Erythroblast (primary cell): ENCODE results near the gene PFDN1.

Experiments
- DNase-seq, 2 experiments: peaks; one replicate each; lab custom pipeline; 2025; lab: John Stamatoyannopoulos, UW
- GATA1 ChIP-seq: IDR thresholded peaks from 2 replicates; pipeline ENCODE4 v1.6.1; 2011; ENCODE audit warnings: low read depth, mild to moderate bottlenecking, control low read depth, low read length, moderate library complexity
- POLR2A ChIP-seq: IDR thresholded peaks from 2 replicates; pipeline ENCODE4 v1.6.1; 2011; ENCODE audit warnings: mild to moderate bottlenecking, low read length

Gene PFDN1

DNA sequence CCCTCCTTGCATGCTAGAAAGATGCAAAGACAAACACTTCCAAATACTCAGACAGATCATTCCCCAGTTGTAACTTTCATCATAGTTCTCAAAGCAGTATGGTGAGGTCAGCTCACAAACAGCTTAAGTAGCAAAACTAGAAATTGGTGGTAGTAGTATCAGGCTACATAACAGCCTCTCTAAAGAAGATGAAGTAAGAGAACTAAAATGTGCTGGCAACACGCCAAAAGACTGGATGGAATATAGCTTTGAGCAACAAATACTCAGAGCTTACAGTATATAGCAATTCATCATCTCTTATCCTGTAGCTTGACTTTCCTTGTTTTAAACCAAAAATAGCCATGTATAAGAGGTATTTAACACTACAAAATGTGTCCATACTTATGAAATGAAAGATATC, 7.5 kb downstream of the PFDN1 start:
- DNase-seq: peak; percentile 34 to 73
- no peak for TF ChIP-seq POLR2A
- TF ChIP-seq GATA1: no peak

DNA sequence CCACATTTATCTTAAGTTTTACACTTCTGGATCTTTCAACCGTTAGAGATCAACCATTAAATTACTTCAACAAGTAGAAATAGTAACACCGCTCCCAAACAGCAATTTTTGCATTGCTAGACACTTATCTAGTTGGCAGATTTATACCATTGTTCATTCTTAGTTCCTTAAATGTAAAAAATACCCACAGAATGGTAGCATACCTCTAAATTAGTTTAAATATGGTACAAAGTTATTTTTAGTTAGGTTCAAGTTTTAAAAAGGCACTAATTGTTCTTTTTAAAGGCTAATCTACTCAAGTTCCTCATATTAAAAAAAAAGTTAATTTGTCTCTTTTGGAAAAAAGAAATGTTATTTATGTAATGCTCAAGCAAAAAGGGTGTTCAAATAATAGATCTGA, 8.1 kb downstream of the PFDN1 start:
- no peak for DNase-seq
- no peak for TF ChIP-seq POLR2A
- TF ChIP-seq GATA1: no peak

DNA sequence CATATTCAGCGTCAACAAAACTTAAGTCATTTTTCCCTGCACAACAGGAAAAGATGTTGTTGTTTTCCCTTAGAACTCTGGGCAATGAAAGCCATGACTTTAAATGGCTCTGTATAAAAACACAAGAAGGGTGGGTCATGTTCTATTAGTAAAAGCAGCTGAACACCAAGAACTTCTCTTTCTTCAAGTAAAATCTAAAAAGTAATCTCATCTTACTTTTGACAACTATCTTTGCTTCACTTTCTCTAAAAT, 9.1 kb downstream of the PFDN1 start:
- DNase-seq: no peak
- TF ChIP-seq GATA1 (no peak), POLR2A (no peak)

DNA sequence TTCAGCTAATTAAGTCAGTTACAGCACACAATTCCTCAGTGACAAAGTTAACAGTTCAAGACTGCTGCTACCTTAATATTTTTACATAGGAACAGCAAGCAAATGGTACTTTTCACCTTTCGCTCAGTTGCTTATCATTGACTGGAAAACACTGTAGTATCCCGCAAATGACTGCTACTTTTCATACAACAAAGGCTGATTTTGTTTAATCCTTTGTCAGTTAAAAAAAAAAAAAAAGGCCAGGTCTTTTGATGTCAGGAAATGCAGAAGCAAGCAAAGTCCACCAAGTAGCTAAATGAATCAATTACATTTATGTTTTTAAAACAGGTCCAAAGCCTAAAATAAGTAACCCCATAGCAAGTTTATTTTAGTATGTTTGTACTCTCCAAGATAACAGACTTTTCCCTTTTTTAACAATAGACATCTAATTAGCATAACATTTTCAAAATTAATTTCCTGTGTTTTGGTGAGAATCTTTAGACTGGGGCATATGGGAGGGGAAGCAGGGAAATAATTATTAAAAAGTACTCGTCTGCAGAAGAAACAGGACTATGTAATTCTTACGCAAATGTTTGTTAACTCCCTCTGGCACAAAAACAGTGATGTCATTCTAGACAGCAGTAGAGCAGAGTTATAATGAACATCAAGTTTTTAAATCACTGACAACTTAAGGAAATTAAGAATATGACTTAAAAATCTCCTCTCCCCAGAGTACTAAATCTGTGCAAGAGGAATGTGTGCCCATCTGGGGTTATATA, 9.6 kb downstream of the PFDN1 start:
- peak in 1 of 2 experiments; percentile 12 for DNase-seq
- TF ChIP-seq POLR2A (no peak), GATA1 (no peak)

DNA sequence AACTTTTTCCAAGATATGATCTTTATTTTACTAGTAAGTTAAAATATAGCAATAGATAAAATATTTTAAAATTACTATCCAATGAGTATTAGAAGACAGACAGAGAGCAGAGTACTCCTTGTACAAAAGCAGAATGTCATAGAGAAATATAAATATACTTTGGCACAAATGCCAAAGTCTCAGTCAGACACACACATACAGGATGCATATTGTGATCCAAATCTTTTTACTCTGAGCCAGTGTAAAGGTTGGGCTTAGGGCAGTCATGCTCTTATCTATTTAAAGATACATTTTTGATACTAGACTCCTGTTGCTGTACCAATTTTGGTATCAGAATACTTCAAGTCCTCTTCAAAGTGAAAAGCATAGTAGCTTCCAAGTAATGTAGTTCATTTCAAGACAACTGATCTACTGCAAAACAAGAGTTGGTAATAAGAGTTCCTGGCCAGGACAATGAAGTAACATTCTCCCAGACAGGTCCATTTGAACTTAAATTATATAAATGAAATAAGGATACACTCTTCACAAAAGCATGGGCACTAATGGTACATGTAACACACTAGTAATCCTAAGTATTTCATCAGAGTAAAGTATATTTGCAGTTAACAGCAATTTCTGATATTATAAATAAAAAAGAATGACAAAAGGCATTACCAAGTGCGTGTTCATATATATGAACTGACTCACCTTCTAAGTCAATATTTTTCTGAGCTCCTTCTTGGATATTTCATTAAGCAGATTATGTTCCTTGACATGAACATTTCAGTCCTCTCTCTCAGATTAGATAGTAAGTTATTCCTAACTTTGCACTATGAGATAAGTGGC, 10.5 kb downstream of the PFDN1 start:
- no peak for DNase-seq

DNA sequence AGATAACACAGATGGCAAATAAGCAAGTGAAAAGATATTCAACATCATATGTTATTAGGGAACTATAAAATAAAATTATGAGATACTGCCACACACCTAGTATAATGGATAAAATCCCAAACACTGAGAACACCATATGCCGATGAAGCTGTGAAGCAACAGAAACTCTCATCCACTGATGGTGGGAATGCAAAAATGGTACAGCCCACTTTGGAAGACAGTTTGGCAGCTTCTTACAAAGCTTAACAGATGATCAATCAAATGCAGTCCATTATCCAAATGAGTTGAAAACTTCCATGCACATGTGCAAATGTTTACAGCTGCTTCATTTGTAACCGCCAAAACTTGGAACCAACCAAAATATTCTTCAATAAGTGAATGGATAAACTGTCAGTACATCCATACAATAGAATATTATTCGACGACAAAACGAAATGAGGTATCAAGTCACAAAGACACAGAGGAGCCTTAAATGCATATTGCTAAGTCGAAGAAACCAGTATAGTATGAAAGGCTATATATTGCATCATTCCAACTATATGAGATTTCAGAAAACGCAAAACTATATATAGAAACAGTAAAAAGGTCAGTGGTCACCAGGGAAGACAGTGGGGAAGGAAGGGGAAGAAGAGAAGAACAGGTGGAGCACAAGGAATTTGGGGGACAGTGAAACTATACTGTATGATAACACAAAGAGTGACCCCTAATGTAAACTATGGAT, 14.9 kb downstream of the PFDN1 start:
- DNase-seq: no peak
- TF ChIP-seq GATA1: no peak
- no peak for TF ChIP-seq POLR2A

More for the DNA sequence above, 10.5 kb downstream of the PFDN1 start:
- TF ChIP-seq POLR2A (no peak), GATA1 (no peak)

DNA sequence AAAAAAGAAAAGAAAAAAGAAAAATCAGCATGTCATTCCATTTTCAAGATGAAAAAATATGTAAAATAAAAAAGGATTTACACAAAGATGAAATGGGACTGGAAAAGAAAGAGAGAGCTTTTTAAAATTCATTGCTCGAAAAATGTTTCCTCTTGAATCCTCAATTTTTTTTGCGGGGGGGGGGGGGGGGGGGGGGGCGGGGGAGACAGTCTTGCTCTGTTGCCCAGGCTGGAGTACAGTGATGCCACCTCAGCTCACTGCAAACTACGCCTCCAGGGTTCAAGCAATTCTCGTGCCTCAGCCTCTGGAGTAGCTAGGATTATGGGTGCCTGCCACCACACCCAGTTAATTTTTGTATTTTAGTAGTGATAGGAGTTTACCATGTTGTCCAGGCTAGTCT, 16.5 kb downstream of the PFDN1 start:
- DNase-seq: no peak
- no peak for TF ChIP-seq POLR2A
- TF ChIP-seq GATA1: no peak

DNA sequence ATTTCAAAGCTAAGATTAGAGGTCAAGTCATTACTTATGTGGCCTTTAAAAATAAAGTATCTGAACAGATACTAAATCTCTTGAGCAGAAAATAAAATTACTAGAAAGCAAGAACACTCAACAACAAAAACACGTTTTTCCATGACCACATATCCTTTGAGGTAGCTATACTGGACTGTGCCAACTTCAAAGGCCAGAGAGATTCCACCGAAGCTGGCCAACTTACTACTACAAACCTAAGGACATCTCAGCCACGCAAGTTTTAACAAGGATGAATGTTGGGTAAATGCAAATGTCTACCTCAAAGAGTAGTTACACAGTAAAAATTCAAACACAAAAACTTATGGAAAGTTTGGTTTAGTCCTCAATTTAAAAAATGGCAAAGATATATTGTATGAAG, 18.9 kb downstream of the PFDN1 start:
- TF ChIP-seq POLR2A (no peak), GATA1 (no peak)
- no peak for DNase-seq

DNA sequence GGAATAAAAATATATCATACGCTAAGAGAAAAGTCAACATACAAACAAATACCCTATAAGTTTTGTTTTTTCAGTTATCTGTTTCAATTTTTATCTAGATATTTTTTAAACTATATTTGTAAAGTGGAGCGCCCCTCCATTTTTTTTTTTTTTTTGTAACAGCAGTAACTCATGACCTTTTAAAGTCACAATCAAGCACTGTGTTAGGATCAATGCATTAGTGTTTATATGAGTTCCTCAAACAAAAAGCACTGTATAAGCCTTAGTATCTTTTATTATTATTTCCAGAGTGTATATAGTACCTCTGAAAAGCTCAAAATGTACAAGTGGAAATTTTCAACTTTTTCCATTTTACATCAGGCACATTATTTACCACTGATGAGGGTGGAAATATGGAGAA, 20.6 kb downstream of the PFDN1 start:
- no peak for DNase-seq
- TF ChIP-seq POLR2A (no peak), GATA1 (no peak)

DNA sequence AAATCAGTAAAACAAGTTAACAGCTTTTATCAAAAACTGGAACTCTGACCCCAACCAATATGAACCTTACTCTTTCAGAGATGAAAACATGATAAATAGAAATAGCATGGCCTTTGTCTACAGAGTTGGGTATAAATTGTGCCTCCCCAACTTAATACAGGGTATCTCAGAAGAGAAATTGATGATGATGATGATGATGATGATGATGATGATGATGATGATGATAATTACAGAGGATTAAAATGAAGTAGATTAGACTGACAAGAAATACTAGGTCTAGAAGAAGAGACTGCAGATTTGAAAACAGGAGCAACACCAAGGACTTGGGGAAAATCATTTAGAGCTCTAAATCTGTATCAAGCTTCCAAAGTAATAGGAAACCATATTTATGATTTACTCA, 27.1 kb downstream of the PFDN1 start:
- no peak for DNase-seq
- no peak for TF ChIP-seq GATA1
- TF ChIP-seq POLR2A: no peak

DNA sequence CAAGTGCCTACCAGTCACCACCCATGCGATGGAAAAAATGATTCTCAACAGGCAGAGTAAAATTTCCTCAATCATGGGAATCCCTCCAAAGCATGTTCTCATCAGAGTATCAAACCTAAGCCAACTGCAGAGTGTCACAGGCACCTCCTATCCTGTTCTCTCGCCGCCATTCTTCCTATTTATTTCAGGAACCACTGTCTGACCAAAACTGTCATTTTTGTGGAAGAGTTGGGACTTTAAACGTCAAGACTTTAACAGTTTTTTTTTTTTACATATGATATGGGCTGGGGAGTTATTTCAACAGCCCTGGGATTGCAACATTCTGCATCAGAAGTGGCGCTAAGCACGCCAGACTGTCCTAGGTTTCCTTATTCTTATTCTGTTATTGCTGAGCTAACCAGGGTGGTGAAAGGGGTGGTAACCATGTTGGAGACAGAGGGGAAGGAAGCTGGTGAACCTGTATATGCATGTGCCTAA, 29.5 kb downstream of the PFDN1 start:
- TF ChIP-seq GATA1 (no peak), POLR2A (no peak)
- DNase-seq: peak in 1 of 2 experiments; percentile 15

DNA sequence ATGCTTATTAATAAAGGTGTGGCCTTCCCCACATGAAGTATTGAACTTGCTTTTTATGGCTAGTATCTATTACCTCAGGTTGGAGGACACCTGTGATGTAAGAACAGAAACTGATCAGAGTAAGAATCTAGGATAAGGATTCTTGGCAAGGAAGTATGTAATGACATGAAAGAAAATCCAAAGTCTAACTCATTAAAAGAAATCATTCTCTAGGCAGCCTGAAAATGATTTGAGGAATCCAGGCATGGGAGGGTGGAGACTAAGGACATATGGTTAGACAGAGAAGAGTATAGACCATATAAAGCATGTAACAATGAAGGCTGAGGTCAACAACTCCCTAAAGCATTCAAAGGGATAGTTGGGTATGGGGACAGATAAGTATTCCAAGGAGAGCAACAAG, 32.9 kb downstream of the PFDN1 start:
- TF ChIP-seq GATA1 (no peak), POLR2A (no peak)
- DNase-seq: no peak

DNA sequence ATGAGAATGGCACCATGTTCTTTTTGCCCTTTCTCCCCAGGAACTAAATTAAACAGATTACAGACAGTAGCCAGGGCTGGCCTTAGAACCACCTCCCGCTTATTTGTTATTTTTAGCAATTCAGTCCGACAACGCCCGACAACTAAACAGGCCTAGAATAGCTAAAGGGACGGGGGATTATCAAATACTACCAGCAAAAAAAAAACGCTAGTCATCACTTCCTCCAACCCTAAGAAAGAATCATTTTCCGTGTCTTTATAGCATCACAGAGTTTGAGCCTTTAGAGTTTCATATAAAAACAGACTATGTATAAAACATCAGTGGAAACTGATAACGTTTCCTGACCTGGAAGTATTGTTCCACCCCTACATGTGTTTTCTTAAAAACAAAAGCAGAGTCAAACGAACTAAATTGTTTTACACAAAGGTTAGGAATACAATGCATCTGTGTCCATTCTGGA, 35.3 kb downstream of the PFDN1 start:
- no peak for DNase-seq
- no peak for TF ChIP-seq GATA1
- TF ChIP-seq POLR2A: no peak

DNA sequence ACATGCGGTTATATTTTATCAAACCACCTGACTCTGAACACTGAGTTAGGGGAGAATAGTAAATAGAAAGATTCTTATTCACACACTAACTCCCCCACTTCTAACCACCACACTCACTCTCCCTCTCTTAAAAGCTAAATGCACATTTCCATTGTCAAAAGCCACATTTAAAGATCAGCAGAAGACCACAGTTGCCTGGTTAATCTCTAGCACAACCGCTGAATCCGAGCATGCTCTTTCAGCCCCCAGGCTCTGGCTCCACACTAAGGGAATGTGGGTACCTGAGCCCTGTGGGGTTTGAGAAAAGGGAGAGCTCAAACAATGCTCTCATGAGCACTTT, 35.7 kb downstream of the PFDN1 start:
- DNase-seq: no peak
- no peak for TF ChIP-seq POLR2A
